ENCODE results near the gene RSRC1. TPM values are rescaled to one million over a fixed set of nuclear protein-coding genes. Genes with fewer than 3 reads are reported as not detected.
"Not testable (repeated sequence)": the region's sequence is repeated elsewhere in the genome, so short reads cannot be mapped to it uniquely, and the experiment has no call there.

The RSRC1 gene
- total and polyA plus RNA-seq, 4 donors, result 36.7 to 66.5 (median 50.2) TPM

DNA sequence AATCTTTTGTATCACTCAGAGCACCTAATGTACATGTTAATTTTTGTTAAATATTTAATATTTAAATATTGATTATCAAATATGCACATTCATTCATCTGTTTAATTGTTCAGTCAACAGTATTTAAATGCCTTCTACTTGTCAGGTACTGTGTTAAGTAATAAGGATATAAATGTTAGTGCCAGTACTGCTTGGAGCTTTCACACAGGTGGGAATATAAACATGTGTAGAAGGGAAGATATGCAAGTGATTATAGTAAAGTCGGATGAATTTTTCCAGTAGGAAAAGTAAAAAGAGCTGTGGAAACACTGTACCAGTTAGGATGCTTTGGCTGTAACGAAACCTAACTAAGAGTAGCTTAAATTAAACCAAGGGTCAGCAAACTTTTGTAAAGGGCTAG, 95.4 kb downstream of the RSRC1 start:
- no peaks in the 10 kb centered on the region for H3K36me3 ChIP-seq (ENCODE audit: control insufficient read depth, insufficient read depth, low read length)
- no CpG with 5 or more reads among the region's 2 CpGs for WGBS (ENCODE audit: insufficient coverage)
- H3K27me3 ChIP-seq (ENCODE audit: control insufficient read depth, insufficient read depth, low read length), result no peaks in the 10 kb centered on the region

DNA sequence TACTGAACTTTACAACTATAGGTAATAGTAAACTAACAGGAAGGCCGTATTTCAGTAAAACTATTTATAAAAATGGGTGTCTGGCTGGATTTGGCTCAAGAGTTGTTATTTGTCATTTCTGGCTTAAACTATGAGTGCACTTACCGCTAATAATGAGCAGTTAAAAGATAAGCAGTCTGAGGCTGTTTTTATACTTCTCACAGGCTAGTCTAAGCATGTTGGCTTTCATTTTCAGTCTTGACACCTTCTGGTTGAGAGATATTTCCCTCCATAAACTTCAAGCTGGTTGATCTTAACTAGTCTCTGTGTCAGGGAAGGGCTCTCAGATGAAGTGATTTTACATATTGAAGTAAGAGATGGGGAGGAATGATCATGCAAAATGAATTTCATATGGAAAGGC, 96.1 kb downstream of the RSRC1 start:
- Histone ChIP-seq H3K36me3 (ENCODE audit: control insufficient read depth, insufficient read depth, low read length) (no peaks in the 10 kb centered on the region), H3K27ac (ENCODE audit: low read depth, low read length) (no peak overlapping the region), H3K27me3 (ENCODE audit: control insufficient read depth, insufficient read depth, low read length) (no peaks in the 10 kb centered on the region), H3K4me1 (ENCODE audit: control insufficient read depth, insufficient read depth, low read length) (no peaks in the 10 kb centered on the region), H3K9me3 (ENCODE audit: control insufficient read depth, insufficient read depth, low read length) (peaks cover 3% of the 10 kb centered on the region), H3K4me3 (ENCODE audit: low read depth, low read length) (no peak overlapping the region)
- WGBS (ENCODE audit: insufficient coverage), result no CpG with 5 or more reads among the region's 2 CpGs
- no peak for DNase-seq (ENCODE audit: low read depth in 4 of 6, low spot score in 6 of 6)

More for the DNA sequence above, 95.4 kb downstream of the RSRC1 start:
- Histone ChIP-seq H3K9me3 (ENCODE audit: control insufficient read depth, insufficient read depth, low read length) (peaks cover 3% of the 10 kb centered on the region), H3K27ac (ENCODE audit: low read depth, low read length) (no peak overlapping the region), H3K4me1 (ENCODE audit: control insufficient read depth, insufficient read depth, low read length) (no peaks in the 10 kb centered on the region), H3K4me3 (ENCODE audit: low read depth, low read length) (no peak overlapping the region)
- DNase-seq (ENCODE audit: low read depth in 4 of 6, low spot score in 6 of 6), result no peak

GRCh38 chr3:158210067-158210466, 100.2 kb downstream of the RSRC1 start:
- peak in 1 of 6 donors; percentile 47 for DNase-seq (ENCODE audit: low read depth in 4 of 6, low spot score in 6 of 6)
- no CpG with 5 or more reads among the region's 4 CpGs for WGBS (ENCODE audit: insufficient coverage)

DNA sequence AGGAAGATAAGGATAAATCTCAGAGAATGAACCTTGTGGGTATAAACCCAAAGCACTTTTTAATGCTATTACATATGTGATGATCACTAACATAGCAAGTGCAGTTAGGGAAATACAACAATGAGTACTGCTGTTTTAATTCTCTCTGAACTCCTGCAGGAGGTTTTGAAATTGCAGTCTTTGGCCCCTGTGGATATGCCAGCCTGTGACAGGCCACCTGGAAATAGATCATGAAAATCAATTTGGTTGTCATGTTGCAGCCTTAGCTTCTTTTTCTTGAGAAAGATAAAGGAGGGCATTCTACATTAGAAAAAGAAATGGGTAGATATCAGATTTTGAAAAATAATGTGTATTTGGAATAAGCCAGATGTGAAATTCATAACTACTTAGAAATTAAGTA, 103.6 kb downstream of the RSRC1 start:
- Histone ChIP-seq H3K36me3 (ENCODE audit: control insufficient read depth, insufficient read depth, low read length) (no peaks in the 10 kb centered on the region), H3K27me3 (ENCODE audit: control insufficient read depth, insufficient read depth, low read length) (no peaks in the 10 kb centered on the region), H3K4me1 (ENCODE audit: control insufficient read depth, insufficient read depth, low read length) (no peaks in the 10 kb centered on the region), H3K9me3 (ENCODE audit: control insufficient read depth, insufficient read depth, low read length) (no peaks in the 10 kb centered on the region), H3K27ac (ENCODE audit: low read depth, low read length) (no peak overlapping the region), H3K4me3 (ENCODE audit: low read depth, low read length) (no peak overlapping the region)
- DNase-seq (ENCODE audit: low read depth in 4 of 6, low spot score in 6 of 6), result peak in 1 of 6 donors; percentile 25

More at GRCh38 chr3:158210067-158210466, 100.2 kb downstream of the RSRC1 start:
- no peak overlapping the region for H3K4me3 ChIP-seq (ENCODE audit: low read depth, low read length)
- H3K27me3 ChIP-seq (ENCODE audit: control insufficient read depth, insufficient read depth, low read length), result no peaks in the 10 kb centered on the region
- H3K36me3 ChIP-seq (ENCODE audit: control insufficient read depth, insufficient read depth, low read length), result no peaks in the 10 kb centered on the region
- H3K27ac ChIP-seq (ENCODE audit: low read depth, low read length), result no peak overlapping the region
- no peaks in the 10 kb centered on the region for H3K9me3 ChIP-seq (ENCODE audit: control insufficient read depth, insufficient read depth, low read length)
- no peaks in the 10 kb centered on the region for H3K4me1 ChIP-seq (ENCODE audit: control insufficient read depth, insufficient read depth, low read length)

- H3K27me3 ChIP-seq (ENCODE audit: control insufficient read depth, insufficient read depth, low read length), result no peaks in the 10 kb centered on the region
These were observed 108.1 kb downstream of the RSRC1 start for GRCh38 chr3:158217992-158218391.

DNA sequence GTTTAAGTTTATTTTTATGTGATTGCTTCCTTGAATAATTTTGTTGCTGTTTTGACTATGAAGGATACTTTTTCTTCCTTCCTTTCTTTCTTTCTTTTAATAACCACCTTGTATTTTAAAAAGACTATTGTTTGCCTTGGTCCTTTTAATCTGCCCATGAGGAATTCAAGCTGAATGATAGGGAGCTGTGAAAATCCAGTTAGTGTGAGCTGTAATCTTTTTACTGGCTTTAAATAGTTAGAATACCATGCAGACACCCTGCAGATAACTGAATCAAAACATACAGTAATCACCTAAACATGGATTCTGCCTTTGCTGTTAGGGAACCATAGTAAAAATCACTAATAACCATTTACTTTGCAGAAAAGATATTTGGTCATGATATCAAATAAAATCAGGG, 110.7 kb downstream of the RSRC1 start:
- DNase-seq (ENCODE audit: low read depth in 4 of 6, low spot score in 6 of 6), result peak in 1 of 6 donors; percentile 6
- H3K27ac ChIP-seq (ENCODE audit: low read depth, low read length), result no peak overlapping the region

More at GRCh38 chr3:158217992-158218391, 108.1 kb downstream of the RSRC1 start:
- Histone ChIP-seq H3K9me3 (ENCODE audit: control insufficient read depth, insufficient read depth, low read length) (no peaks in the 10 kb centered on the region), H3K27ac (ENCODE audit: low read depth, low read length) (no peak overlapping the region), H3K4me3 (ENCODE audit: low read depth, low read length) (no peak overlapping the region), H3K36me3 (ENCODE audit: control insufficient read depth, insufficient read depth, low read length) (no peaks in the 10 kb centered on the region), H3K4me1 (ENCODE audit: control insufficient read depth, insufficient read depth, low read length) (no peaks in the 10 kb centered on the region)
- WGBS (ENCODE audit: insufficient coverage), result 92% methylated on average over 3 of the region's 3 CpGs
- no peak for DNase-seq (ENCODE audit: low read depth in 4 of 6, low spot score in 6 of 6)

DNA sequence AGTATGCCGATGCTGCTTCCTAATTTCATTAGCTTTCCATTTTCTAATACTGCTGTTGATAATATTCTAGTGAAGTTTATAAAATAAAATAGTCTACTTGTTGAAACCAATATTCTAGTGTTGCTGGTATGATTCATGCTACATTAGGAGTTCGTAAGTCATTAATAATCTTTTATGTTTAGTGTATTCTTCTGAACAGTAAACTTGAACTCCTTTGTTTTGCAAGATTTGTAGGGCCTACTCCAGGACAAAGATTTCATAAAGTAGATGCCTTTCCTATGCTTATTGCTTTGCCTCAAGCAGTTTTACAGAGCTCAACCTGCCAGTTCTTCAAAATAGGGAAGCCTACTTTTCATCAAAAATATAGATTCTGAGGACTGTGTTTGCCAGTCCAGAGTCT, 111.5 kb downstream of the RSRC1 start:
- WGBS (ENCODE audit: insufficient coverage), result no CpG with 5 or more reads among the region's 2 CpGs

More for the DNA sequence above, 110.7 kb downstream of the RSRC1 start:
- H3K36me3 ChIP-seq (ENCODE audit: control insufficient read depth, insufficient read depth, low read length), result no peaks in the 10 kb centered on the region
- no peaks in the 10 kb centered on the region for H3K27me3 ChIP-seq (ENCODE audit: control insufficient read depth, insufficient read depth, low read length)
- no peak overlapping the region for H3K4me3 ChIP-seq (ENCODE audit: low read depth, low read length)
- H3K9me3 ChIP-seq (ENCODE audit: control insufficient read depth, insufficient read depth, low read length), result no peaks in the 10 kb centered on the region
- H3K4me1 ChIP-seq (ENCODE audit: control insufficient read depth, insufficient read depth, low read length), result no peaks in the 10 kb centered on the region

DNA sequence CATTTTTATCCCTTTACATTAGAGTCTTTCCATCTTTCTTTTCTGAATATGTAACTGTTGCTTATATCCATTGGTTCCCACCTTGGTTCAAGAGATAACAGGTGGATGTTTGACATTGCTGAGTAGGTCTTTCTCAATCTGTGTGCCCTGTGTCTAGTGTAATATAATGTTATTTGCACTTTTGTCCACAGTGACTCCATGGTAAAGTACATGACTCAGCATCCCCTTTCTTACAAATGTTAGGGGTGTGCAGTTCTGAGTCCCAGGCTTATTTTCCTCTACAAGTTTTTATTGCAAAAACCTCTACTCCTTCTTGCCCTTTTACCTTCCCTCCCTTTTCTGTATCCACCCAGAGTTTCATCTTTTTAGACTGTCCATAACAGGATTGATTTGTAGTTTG, 116.5 kb downstream of the RSRC1 start:
- H3K4me3 ChIP-seq (ENCODE audit: low read depth, low read length), result no peak overlapping the region
- H3K4me1 ChIP-seq (ENCODE audit: control insufficient read depth, insufficient read depth, low read length), result no peaks in the 10 kb centered on the region
- no peaks in the 10 kb centered on the region for H3K27me3 ChIP-seq (ENCODE audit: control insufficient read depth, insufficient read depth, low read length)
- H3K27ac ChIP-seq (ENCODE audit: low read depth, low read length), result no peak overlapping the region
- H3K36me3 ChIP-seq (ENCODE audit: control insufficient read depth, insufficient read depth, low read length), result no peaks in the 10 kb centered on the region
- no peak for DNase-seq (ENCODE audit: low read depth in 4 of 6, low spot score in 6 of 6)
- H3K9me3 ChIP-seq (ENCODE audit: control insufficient read depth, insufficient read depth, low read length), result no peaks in the 10 kb centered on the region

More for the DNA sequence above, 111.5 kb downstream of the RSRC1 start:
- DNase-seq (ENCODE audit: low read depth in 4 of 6, low spot score in 6 of 6), result no peak
- no peak overlapping the region for H3K27ac ChIP-seq (ENCODE audit: low read depth, low read length)
- no peaks in the 10 kb centered on the region for H3K27me3 ChIP-seq (ENCODE audit: control insufficient read depth, insufficient read depth, low read length)
- H3K4me1 ChIP-seq (ENCODE audit: control insufficient read depth, insufficient read depth, low read length), result no peaks in the 10 kb centered on the region
- no peaks in the 10 kb centered on the region for H3K36me3 ChIP-seq (ENCODE audit: control insufficient read depth, insufficient read depth, low read length)
- H3K4me3 ChIP-seq (ENCODE audit: low read depth, low read length), result no peak overlapping the region
- no peaks in the 10 kb centered on the region for H3K9me3 ChIP-seq (ENCODE audit: control insufficient read depth, insufficient read depth, low read length)

DNA sequence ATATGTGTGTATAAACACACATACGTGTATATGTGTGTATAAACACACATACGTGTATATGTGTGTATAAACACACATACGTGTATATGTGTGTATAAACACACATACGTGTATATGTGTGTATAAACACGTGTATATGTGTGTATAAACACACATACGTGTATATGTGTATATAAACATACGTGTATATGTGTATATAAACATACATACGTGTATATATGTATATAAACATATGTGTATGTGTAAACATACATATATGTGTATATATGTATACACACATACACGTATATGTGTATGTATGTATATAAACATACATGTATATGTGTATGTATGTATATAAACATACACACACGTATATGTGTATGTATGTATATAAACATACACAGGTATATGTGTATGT, 119.1 kb downstream of the RSRC1 start:
- DNase-seq (ENCODE audit: low read depth in 4 of 6, low spot score in 6 of 6); H3K9me3 ChIP-seq (ENCODE audit: control insufficient read depth, insufficient read depth, low read length); H3K27me3 ChIP-seq (ENCODE audit: control insufficient read depth, insufficient read depth, low read length); H3K27ac ChIP-seq (ENCODE audit: low read depth, low read length); H3K4me3 ChIP-seq (ENCODE audit: low read depth, low read length); H3K4me1 ChIP-seq (ENCODE audit: control insufficient read depth, insufficient read depth, low read length); H3K36me3 ChIP-seq (ENCODE audit: control insufficient read depth, insufficient read depth, low read length): not testable (repeated sequence)
- no CpG with 5 or more reads among the region's 10 CpGs for WGBS (ENCODE audit: insufficient coverage)

- H3K27ac ChIP-seq (ENCODE audit: low read depth, low read length), result no peak overlapping the region
- no peaks in the 10 kb centered on the region for H3K27me3 ChIP-seq (ENCODE audit: control insufficient read depth, insufficient read depth, low read length)
- DNase-seq (ENCODE audit: low read depth in 4 of 6, low spot score in 6 of 6), result peak in 1 of 6 donors; percentile 19
- no CpG with 5 or more reads among the region's 1 CpG for WGBS (ENCODE audit: insufficient coverage)
- H3K4me3 ChIP-seq (ENCODE audit: low read depth, low read length), result no peak overlapping the region
- no peaks in the 10 kb centered on the region for H3K9me3 ChIP-seq (ENCODE audit: control insufficient read depth, insufficient read depth, low read length)
- no peaks in the 10 kb centered on the region for H3K36me3 ChIP-seq (ENCODE audit: control insufficient read depth, insufficient read depth, low read length)
- H3K4me1 ChIP-seq (ENCODE audit: control insufficient read depth, insufficient read depth, low read length), result no peaks in the 10 kb centered on the region
These were observed 123.9 kb downstream of the RSRC1 start for GRCh38 chr3:158233791-158234190.
